Fibroblast of skin of abdomen (primary cell): ENCODE data around the gene BNC2.

Experiments used
- DNase-seq: peaks from one replicate; pipeline ENCODE4 v3.0.0-alpha.2; 2013

The BNC2 gene

GRCh38 chr9:16361939-16362338 is 508.5 kb downstream of the BNC2 start:
- no peak for DNase-seq

- DNase-seq: peak; percentile 85
Observed at GRCh38 chr9:16361118-16361517, 509.4 kb downstream of the BNC2 start.

- DNase-seq: no peak
Observed at GRCh38 chr9:16360247-16360646, 510.2 kb downstream of the BNC2 start.
